Caco-2 (cell line): ENCODE measurements around the gene PPP1R3G. TPM values are rescaled to one million over a fixed set of nuclear protein-coding genes. Genes with fewer than 3 reads are reported as not detected.

Experiments used
- BruUV-seq: library from RNA; stranded (reverse); fragments of 400-500 nt; replicated peaks from 2 replicates; lab custom pipeline; 2021; lab: Mats Ljungman, UMichigan
- CTCF ChIA-PET: fragments of 300-600 bp; sonication (Branson Sonifier 250); formaldehyde crosslinking; loops from one replicate; lab custom pipeline; 2022; ENCODE audit warnings: antibody characterized with exemption; lab: Charles Lee
- POLR2A ChIA-PET: fragments of 300-600 bp; sonication (Branson Sonifier 250); formaldehyde crosslinking; loops from one replicate; lab custom pipeline; 2022; ENCODE audit warnings: antibody characterized with exemption; lab: Charles Lee
- DNase-seq, 2 experiments: peaks; one replicate each; pipeline versions ENCODE4 v3.0.0 to v3.0.0-alpha.2; 2020 to 2022
- H3K27me3 ChIP-seq: replicated peaks from 2 replicates; pipeline ENCODE4 v1.6.0; 2011; ENCODE audit warnings: low read length; ENCODE audit not compliant: control insufficient read depth, insufficient read depth
- H3K36me3 ChIP-seq: 2 replicates; pipeline ENCODE4 v1.5.1; 2011; ENCODE audit warnings: low read length; ENCODE audit not compliant: control insufficient read depth, insufficient read depth
- H3K4me1 ChIP-seq: fragments of 250-450 bp; sonication (Bioruptor Pico); 2 replicates; pipeline ENCODE4 v1.5.1; 2020; ENCODE audit warnings: mild to moderate bottlenecking
- H3K4me3 ChIP-seq: 2 replicates; pipeline ENCODE4 v1.5.1; 2011; ENCODE audit warnings: low read depth, mild to moderate bottlenecking, control low read depth, low read length
- H3K9me3 ChIP-seq: fragments of 250-450 bp; sonication (Bioruptor Pico); 2 replicates; pipeline ENCODE4 v1.5.1; 2020; ENCODE audit warnings: mild to moderate bottlenecking, moderate library complexity
- H3K27ac Mint-ChIP-seq: one replicate; pipeline ENCODE4 v1.8.0; 2022; ENCODE audit warnings: mixed read lengths; ENCODE audit not compliant: unreplicated experiment
- H3K27me3 Mint-ChIP-seq: one replicate; pipeline ENCODE4 v1.8.0; 2022; ENCODE audit warnings: mixed read lengths; ENCODE audit not compliant: insufficient read depth, unreplicated experiment
- H3K36me3 Mint-ChIP-seq: one replicate; pipeline ENCODE4 v1.8.0; 2022; ENCODE audit warnings: mild to moderate bottlenecking, mixed read lengths; ENCODE audit not compliant: insufficient read depth, unreplicated experiment
- H3K4me1 Mint-ChIP-seq: one replicate; pipeline ENCODE4 v1.8.0; 2022; ENCODE audit warnings: low read depth, mixed read lengths; ENCODE audit not compliant: unreplicated experiment
- H3K4me3 Mint-ChIP-seq: one replicate; pipeline ENCODE4 v1.8.0; 2022; ENCODE audit warnings: mild to moderate bottlenecking, moderate library complexity, mixed read lengths; ENCODE audit not compliant: unreplicated experiment
- H3K9me3 Mint-ChIP-seq: one replicate; pipeline ENCODE4 v1.8.0; 2022; ENCODE audit warnings: mixed read lengths; ENCODE audit not compliant: unreplicated experiment
- intact Hi-C: fragments of 100-400 bp; cut with micrococcal nuclease; formaldehyde crosslinking; loops from one replicate; pipeline ENCODE4 v1.10.0; 2022; ENCODE audit not compliant: unreplicated experiment
- total RNA-seq: library from RNA; stranded (reverse); gene quantifications from 2 replicates; pipeline ENCODE4 v1.2.3, GENCODE V29; 2022
- TF ChIP-seq, protein P1 (sequence below), 2 experiments: fragments of 200-600 bp in 1 of 2; IDR thresholded peaks; 1 replicate in 1 of 2; 2 replicates in 1 of 2; pipeline versions ENCODE4 v1.5.1 to v1.8.0; 2011 to 2022; ENCODE audit warnings: antibody characterized with exemption in 1 of 2, control low read depth in 1 of 2, inconsistent platforms in 1 of 2, low read depth in 1 of 2, low read length in 1 of 2, mild to moderate bottlenecking in 1 of 2, moderate library complexity in 1 of 2; ENCODE audit not compliant: insufficient read depth in 1 of 2, severe bottlenecking in 1 of 2, unreplicated experiment in 1 of 2

PPP1R3G gene
- total RNA-seq, 1 experiment from 2014 or later = 0.18 TPM

DNA sequence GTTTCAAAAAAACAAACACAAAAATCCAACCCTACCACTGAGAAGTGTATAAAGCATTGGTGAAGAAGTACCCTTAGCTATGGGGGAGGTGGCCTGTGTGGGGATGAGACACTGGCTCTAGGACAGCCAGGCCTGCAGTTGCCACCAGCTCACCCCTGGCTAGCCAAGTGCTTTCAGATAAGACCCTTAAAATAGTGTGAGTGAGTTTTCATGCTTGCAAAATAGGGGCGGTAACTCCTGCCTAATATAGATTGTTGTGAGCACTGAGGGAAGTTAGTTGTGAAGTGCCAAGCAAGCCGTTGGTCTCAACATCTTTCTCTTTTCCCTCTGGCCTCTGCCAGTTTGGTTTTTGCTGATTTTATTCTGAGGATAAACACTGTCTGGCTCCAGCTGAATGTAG, 11.3 kb downstream of the PPP1R3G start:
- Mint-ChIP-seq H3K4me3 (no peak overlapping the region), H3K36me3 (peaks cover 7% of the 10 kb centered on the region), H3K9me3 (no peaks in the 10 kb centered on the region), H3K27ac (no peak overlapping the region), H3K4me1 (no peaks in the 10 kb centered on the region), H3K27me3 (no peaks in the 10 kb centered on the region)
- Histone ChIP-seq H3K4me1 (no peaks in the 10 kb centered on the region), H3K27me3 (no peaks in the 10 kb centered on the region), H3K9me3 (no peaks in the 10 kb centered on the region), H3K4me3 (no peak overlapping the region), H3K36me3 (no peaks in the 10 kb centered on the region)
- TF ChIP-seq, protein P1, sequence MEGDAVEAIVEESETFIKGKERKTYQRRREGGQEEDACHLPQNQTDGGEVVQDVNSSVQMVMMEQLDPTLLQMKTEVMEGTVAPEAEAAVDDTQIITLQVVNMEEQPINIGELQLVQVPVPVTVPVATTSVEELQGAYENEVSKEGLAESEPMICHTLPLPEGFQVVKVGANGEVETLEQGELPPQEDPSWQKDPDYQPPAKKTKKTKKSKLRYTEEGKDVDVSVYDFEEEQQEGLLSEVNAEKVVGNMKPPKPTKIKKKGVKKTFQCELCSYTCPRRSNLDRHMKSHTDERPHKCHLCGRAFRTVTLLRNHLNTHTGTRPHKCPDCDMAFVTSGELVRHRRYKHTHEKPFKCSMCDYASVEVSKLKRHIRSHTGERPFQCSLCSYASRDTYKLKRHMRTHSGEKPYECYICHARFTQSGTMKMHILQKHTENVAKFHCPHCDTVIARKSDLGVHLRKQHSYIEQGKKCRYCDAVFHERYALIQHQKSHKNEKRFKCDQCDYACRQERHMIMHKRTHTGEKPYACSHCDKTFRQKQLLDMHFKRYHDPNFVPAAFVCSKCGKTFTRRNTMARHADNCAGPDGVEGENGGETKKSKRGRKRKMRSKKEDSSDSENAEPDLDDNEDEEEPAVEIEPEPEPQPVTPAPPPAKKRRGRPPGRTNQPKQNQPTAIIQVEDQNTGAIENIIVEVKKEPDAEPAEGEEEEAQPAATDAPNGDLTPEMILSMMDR (IDR thresholded peaks at IDR 0.05; ENCODE audit: insufficient read depth in 1 of 2, low read depth in 1 of 2, low read length in 1 of 2, severe bottlenecking in 1 of 2, unreplicated experiment in 1 of 2) = no peak
- intact Hi-C loops = no loop called here
- ChIA-PET CTCF (no interaction called here), POLR2A (no interaction called here)
- no peak for DNase-seq
- no TSS peak for BruUV-seq

DNA sequence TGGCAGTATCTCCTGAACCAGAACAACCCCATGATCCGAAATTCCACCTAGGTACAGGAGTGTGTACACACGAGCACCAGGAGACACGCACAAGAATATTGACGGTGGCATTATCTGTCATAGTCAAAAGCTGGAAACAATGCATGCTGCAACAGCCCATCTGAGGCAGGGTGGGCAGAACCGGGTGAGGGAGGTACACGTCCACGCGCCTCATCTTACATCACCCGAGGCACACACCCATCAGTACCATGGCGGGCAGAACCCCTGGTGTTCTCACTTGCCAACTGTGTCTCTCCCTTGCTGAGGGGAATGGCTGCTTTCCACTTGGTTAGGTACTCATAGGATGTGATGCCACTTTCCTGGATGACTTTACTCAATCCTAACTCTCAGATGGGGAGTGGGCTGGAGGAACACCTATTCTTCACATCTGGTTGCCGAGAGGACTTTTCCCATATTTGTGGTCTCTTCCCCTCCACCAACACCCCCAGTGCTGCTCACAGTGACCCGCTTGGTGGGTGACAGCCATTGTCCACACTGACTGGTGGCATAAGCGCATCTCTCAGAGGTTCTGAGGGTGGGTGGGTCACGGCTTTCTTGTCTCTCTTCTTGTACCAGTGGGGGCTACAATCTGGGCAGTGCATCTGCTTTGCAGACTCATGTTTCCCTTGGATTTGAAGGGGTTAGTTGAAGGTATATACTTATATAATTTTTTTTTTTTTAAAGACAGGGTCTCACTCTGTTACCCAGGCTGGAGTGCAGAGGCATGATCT, 13.5 kb downstream of the PPP1R3G start:
- H3K27me3 Mint-ChIP-seq = no peaks in the 10 kb centered on the region
- H3K36me3 ChIP-seq = no peaks in the 10 kb centered on the region
- H3K36me3 Mint-ChIP-seq = peaks cover 7% of the 10 kb centered on the region
- H3K9me3 Mint-ChIP-seq = no peaks in the 10 kb centered on the region
- H3K4me3 ChIP-seq = no peak overlapping the region
- TF ChIP-seq, protein P1 (IDR thresholded peaks at IDR 0.05; ENCODE audit: insufficient read depth in 1 of 2, low read depth in 1 of 2, low read length in 1 of 2, severe bottlenecking in 1 of 2, unreplicated experiment in 1 of 2) = no peak
- no peaks in the 10 kb centered on the region for H3K27me3 ChIP-seq
- no peak overlapping the region for H3K27ac Mint-ChIP-seq
- ChIA-PET POLR2A (no interaction called here), CTCF (no interaction called here)
- no peaks in the 10 kb centered on the region for H3K9me3 ChIP-seq
- no peak overlapping the region for H3K4me3 Mint-ChIP-seq
- intact Hi-C loops = no loop called here
- no peaks in the 10 kb centered on the region for H3K4me1 Mint-ChIP-seq
- no TSS peak for BruUV-seq
- H3K4me1 ChIP-seq = no peaks in the 10 kb centered on the region
- DNase-seq = no peak

DNA sequence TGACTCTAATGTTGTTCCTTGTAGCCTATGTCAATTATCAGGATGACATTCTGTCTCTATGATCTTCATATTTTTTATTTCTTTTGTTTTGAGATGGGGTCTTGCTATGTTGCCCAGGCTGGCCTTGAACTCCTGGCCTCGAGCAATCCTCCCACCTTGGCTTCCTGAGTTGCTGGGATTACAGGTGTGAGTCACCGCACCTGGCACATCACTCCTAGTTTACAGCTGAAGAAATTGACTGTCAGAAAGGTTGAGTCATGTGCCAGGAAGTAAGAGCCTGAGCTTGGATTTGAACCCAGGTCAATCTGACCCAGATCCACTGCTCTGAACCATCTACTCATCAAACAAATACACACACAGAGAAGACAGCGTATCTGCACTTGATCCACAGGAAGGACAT, 14.4 kb downstream of the PPP1R3G start:
- POLR2A ChIA-PET = no interaction called here
- Histone ChIP-seq H3K27me3 (no peaks in the 10 kb centered on the region), H3K4me3 (no peak overlapping the region), H3K36me3 (no peaks in the 10 kb centered on the region), H3K4me1 (no peaks in the 10 kb centered on the region), H3K9me3 (no peaks in the 10 kb centered on the region)
- H3K9me3 Mint-ChIP-seq = no peaks in the 10 kb centered on the region
- no peak overlapping the region for H3K27ac Mint-ChIP-seq
- TF ChIP-seq, protein P1 (IDR thresholded peaks at IDR 0.05; ENCODE audit: insufficient read depth in 1 of 2, low read depth in 1 of 2, low read length in 1 of 2, severe bottlenecking in 1 of 2, unreplicated experiment in 1 of 2) = no peak
- no TSS peak for BruUV-seq
- CTCF ChIA-PET = no interaction called here
- H3K36me3 Mint-ChIP-seq = peaks cover 7% of the 10 kb centered on the region
- H3K4me1 Mint-ChIP-seq = no peaks in the 10 kb centered on the region
- no peak overlapping the region for H3K4me3 Mint-ChIP-seq
- intact Hi-C loops = no loop called here
- no peaks in the 10 kb centered on the region for H3K27me3 Mint-ChIP-seq
- DNase-seq = no peak
